ELF-1 (cell line): ENCODE measurements around the gene HMG20A.
"Not testable (repeated sequence)": the region's sequence is repeated elsewhere in the genome, so short reads cannot be mapped to it uniquely, and the experiment has no call there.

Experiments
- DNase-seq: peaks from one replicate; pipeline ENCODE4 v3.0.0-alpha.2; 2016; ENCODE audit warnings: low read depth, low spot score

HMG20A gene

DNA sequence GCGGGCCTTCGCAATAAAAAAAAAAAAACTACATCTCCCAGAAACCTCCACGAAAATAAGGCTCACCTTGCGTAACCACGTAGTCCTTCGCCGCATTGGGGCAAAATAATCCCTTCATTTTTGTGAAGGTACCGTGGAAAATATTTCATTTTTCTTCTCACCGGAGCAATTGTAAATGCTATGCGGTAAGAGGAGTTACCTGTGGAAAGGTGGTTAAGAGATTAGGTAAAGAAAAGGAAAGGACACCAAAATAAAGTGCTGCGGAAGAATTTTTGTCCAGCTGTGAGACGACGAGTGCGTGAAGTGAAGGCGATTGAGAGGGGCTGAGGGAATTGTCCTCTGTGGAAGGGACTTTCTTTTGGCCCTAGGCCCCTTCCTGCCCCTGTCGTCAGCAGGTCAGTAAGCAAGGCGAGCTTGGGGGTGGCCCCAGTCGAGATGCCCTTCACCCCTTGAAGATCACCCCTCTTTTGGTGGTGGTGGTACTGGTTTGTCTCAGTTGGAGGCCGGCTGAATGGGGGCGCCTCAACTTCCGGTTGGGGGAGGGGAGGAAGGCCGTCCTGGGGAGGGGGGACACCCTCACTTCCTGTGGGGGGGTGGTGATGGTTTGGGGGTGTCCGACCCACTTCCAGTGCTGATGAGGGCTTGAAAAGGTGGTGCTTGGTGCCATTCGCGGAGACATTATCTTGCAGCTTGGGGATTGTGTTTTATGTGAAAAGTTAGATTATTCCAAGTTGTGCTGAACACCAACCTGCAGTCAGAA, at the start of gene HMG20A:
Gene HMG20A, plus strand, starts transcription at position 279 of the 760 bp plus-strand sequence. CDS start 37,520 bp downstream, outside the sequence.
- DNase-seq, result peak; percentile 82

DNA sequence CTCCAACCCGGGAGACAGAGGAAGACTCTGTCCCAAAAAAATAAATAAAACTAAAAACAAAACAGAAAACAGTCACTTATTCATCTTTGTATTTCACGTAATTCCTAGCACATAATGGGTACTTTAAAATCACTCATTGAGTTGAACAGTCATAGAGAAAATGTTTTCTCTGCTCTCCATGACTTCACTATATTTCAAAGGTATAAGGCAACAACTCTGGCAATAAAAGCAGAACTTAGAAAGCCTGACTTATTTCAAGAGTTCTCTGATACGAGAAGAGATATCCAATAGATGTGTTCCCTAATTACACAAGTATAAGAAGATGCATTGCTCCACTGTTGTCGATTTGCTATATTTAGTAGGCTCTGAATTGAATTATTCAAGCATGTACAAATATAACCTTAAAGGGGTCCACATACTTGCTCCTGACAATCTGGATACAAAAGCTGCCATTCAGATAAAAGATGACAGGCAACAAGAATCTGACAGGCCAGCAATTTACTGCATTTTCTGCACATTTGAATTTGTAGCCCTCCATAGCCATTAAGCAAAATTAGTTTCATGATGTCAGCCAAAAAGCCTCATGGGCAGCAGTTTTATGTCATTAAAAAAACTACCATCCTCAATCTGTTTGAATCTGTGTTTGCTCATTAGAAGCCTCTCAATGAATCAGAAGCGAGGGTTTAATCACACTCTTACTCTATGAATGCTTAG, 48.7 kb upstream of the HMG20A start:
- DNase-seq, result no peak

DNA sequence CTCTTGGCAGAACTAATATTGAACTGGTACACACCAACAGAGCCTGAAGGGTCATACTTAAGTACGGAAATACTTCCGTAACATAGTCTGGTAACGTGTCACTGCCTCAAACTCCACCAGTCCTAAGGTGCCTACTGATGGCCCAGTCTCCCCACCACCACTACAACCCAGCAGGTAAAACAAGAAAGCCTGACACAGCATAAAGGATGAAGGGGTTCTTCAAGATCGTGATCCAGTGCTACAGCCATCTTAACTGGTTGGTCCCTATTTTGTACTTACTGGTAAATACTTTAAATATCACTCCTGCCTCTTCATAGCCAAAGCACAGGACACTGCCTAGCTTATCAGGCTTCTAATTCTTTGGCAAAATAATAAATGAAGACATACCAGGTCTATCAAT, 47.2 kb upstream of the HMG20A start:
- no peak for DNase-seq

DNA sequence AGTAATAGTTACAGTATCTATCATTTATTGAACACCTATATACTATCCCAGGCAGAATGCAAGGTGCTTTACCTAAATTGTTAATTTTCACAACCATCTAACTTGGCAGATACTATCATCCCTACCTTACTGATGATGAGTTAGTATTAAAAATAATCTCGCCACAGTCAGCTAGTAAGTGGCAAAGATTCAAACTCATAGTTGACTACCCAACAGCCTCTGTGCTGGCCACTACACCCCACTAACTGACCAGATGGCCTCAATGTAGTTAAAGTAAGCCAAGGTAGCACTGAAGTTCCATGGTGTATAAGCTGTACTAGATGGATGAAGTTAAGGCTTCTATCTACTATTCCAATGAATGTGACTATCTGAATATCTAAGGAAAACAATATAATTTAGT, 45.6 kb upstream of the HMG20A start:
- DNase-seq, result no peak

DNA sequence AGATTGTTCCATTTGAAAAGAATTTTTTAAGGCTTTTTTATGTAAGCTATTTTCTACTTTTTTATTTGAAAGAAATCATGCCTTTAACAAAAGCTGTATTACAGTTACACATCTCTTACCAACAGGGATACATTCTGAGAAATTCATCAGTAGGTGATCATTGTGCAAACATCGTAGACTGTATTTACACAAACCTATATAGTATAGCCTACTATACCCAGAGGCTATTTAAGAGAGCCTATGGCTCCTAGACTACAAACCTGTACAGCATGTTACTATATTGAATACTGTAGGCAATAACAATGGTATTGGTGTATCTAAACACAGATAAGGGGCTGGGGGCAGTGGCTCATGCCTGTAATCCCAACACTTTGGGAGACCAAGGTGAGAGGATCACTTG, 43.9 kb upstream of the HMG20A start:
- DNase-seq, result no peak

DNA sequence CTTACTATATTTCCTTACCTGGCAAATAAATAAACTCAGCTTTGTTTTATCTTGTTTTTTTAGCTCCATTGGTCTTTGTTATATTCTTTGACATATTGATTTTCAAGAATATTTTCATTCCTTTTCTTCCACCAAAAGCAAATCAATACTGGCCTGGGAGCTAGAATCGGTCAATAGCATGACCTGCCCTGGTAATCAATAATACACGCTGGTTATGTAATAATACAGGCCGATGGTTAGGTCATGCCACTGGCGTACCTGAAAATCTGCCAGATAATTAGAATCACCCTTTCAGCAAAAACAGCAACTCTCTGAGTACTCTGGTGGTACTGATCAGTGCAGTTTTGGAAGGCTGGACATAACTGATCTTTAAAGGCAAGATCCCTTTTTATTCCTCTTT, 40.7 kb upstream of the HMG20A start:
- DNase-seq, result no peak

DNA sequence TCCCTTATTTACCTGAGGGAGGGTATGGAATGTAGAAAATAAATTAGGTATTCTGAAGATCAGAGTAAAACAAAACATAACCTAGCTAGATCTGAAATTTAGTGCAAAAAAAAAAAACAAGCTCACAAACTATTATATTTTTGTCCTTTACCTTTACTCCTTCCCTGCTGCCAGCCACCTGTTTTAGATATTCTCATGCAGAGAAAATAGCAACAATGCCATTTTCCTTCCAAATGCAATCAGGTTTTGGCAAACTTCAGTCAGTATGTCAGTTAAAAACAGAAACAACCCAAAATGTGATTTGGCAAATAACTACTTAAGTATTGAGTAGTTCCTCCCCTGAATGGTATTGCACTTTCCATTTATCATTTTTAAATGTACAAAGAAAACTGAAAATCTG, 36.6 kb upstream of the HMG20A start:
- DNase-seq, result no peak

DNA sequence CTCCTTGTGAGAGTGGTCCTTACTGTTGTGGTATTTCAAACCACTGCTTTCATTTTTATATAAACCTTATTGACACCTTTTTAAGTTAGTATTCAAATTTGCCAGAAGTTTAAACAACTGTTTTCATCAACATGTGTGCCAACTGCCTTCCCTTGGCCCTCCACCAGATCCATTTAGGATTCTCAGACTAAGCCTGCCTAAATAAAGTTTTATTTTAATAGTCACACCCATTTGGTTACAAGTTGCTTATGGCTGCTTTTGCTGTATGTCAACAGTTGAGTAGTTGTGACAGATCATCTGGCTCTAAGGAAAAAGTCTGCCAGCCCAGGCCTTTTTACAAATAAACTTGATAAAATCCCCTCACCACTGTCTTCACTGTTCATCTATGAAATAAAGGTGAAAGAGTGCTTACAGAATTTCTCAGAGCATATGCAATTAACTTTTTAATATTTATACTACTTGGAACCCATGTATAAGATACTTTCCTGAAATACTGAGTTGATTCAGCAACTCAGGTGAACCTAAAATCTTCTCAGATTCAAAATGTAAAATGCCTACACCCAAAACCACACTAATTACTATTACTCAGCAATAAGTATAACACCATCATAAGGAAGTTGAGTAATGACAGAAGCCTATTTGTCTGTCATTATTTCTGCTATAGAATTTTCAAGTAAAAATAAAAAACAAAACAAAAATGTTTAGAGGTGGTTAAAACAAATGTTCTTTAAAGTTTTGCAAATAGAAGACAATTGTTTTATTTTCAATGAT, 35.9 kb upstream of the HMG20A start:
- no peak for DNase-seq

DNA sequence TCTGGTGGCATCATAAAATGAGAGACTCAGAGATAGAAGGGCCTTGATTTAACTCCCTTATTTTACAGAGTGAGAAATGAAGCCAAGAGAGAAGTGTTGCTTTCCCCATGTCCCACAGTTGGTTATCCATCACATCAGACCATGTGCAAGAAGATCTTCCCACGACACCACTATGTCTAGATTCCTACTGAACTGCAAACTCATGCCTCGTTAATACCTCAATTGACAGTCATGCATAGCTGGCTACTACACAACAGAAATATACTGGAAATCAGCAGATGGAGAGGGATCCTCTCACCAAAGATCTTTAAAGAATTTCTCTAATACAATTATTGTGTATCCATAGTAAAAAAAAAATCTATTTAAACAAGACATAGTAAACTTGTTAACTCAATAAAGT, 34.1 kb upstream of the HMG20A start:
- no peak for DNase-seq

DNA sequence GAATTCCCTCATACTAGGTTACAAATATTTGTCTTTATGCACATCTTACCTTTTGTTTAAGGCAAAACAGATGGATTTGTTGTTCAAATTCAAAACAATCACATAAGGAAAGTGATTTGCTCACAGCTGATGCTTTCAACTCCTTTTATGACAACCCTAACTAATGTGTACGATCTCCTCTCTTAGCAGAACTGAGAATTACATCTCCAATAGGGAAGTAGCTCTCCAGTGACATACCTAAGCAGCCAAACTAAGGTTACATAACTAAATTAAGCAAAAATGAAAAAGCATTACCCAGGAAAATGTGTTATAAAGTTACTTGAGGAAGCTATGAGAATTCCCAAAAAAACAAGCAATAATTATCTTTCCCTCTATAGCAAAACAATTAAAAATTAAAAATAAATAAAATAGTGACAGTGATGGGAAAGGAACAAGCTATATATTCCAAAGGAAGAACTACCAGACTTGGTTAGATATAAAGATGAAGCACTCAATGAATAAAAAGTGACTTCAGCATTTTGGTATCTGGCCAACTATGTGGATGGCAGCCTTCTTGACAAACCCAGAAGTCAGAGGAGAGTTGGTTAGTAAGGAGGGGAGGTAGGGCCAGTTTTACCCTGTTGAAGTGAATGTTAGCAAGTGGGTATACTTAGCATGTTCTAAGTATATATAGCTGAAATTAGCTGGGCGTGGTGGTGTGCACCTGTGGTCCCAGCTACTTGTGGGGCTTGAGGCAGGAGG, 33.2 kb upstream of the HMG20A start:
- no peak for DNase-seq

DNA sequence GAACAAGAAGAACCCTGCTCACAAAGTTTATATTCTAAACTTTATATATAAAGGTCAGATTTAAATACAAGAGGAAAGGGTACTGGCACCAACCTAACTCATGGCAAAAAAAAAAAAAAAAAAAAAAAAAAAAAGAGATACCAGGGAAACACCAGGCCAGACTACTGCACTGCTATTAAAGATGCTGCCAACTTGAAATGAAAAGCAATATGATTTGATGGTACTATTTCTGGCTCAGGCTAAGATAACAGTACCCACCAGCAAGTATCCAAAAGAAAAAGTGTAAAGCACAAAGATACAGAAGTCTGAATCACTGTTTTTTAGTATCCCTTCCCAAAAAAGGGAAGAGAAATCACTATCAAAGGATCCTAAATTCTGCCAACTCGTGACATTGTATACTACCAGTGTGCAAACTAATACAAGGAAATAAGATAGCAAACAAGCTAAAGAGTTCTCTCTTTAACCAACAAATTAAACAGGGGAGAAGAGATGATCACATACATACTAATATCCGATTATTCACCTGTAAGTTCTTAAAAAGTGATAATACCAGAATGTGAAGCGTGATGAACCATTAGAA, 29.2 kb upstream of the HMG20A start:
- no peak for DNase-seq

DNA sequence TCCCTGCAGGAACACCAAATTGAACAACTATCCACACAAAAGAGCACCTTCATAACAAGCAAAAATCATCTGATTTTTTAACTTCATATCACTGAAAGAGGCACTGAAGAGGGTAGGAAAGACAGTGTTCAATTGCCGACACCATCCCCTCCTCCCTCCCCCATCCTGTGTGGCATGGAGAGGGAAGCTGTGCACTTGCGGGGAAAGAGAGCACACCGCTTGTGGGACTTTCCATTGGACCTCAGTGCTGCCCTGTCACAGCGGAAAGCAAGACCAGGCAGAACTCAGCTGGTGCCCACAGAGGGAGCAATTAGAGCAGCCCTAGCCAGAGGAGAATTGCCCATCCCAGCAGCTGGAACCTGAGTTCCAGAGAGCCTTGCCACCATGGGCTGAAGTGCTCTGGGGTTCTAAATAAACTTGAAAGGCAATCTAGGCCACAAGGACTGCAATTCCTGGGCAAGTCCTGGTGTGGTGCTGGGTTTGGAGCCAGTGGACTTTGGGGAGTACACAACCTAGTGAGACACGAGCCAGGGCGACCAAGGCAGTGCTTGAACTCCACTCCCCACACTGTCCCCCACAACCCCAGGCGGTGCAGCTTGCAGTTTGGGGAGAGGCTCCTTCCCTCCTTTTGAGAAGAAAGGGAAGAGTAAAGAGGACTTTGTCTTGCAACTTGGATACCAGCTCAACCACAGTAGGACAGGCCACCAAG, 27.8 kb upstream of the HMG20A start:
- no peak for DNase-seq

DNA sequence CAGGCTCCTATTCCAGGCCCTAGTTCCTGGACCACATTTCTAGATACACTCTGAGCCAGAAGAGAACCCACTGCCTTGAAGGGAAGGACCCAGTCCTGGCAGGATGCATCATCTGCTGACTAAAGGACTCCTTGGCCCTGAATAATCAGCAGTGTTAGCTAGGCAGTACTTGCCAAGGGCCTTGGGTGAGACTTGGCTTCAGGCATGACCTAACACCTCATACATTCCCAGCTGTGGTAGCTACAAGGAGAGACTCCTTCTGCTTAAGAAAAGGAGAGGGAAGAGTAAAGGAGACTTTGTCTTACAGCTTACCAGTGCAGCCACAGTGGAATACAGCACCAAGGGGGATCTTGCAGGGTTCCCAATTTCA, 27.2 kb upstream of the HMG20A start:
- DNase-seq, result no peak

DNA sequence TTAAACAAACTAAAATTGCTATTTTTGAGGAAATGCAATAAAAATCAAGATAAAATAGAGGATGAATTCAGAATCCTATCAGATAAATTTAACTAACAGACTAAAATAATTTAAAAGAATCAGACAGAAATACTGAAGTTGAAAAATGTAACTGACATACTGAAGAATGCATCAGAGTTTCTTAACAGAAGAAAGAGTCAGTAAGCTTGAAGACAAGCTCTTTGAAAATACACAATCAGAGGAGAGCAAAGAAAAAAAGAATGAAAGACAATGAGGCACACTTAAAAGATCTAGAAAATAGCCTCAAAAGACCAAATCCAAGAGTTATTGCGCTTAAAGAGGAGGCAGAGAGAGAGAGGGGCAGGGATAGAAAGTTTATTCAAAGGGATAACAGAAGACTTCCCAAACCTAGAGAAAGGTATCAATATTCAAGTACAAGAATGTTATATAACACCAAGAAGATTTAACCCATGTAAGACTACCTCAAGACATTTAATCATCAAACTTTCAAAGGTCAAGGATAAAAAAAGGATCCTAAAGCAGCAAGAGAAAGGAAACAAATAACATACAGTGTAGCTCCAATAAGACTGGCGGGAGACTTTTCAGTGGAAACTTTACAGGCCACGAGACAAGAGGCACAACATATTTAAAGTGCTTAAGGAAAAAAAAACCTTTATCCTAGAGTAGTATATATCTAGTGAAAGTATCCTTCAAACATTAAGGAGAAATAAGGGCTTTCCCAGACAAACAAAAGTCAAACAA, 25.5 kb upstream of the HMG20A start:
- no peak for DNase-seq

DNA sequence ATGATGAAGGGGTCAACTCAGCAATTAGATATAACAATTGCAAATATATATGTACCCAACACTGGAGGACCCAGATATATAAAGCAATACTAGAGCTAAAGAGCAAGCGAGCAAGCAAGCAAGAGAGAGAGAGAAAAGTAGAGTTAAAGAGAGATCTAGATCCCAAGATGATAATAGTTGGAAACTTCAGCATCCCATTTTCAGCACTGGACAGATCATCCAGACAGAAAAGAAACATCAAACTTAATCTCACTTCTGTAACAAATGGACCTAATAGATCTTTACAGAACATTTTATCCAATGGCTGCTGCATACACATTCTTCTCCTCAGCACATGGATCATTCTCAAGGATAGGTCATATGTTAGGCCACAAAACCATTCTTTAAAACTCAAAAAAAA, 24.0 kb upstream of the HMG20A start:
- DNase-seq, result no peak

DNA sequence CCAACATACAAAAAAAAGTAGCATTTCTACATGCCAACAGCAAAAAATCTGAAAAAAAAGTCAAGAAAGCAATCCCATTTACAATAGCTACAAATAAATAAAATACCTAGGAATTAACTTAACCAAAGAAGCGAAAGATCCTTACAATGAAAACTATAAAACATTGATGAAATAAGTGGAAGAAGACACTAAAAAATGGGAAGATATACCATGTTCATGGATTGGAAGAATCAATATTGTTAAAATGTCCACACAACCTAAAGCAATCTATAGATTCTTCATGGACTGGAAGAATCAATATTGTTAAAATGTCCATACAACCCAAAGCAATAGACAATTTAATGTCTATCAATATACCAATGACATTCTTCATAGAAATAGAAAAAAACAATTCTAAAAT, 21.8 kb upstream of the HMG20A start:
- DNase-seq, result no peak

DNA sequence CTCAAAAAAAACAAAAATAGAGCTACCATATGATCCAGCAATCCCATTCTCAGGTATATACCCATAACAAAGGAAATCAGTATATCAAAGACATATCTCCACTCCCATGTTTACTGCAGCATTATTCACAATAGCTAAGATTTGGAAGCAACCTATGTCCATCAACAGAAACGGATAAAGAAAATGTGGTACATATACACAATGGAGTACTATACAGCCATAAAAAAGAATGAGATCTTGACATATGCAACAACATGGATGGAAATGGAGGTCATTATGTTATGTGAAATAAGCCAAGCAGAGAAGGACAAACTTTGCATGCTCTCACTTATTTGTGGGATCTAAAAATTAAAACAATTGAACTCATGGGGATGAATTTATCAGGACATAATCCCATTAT, 20.4 kb upstream of the HMG20A start:
- DNase-seq, result no peak

DNA sequence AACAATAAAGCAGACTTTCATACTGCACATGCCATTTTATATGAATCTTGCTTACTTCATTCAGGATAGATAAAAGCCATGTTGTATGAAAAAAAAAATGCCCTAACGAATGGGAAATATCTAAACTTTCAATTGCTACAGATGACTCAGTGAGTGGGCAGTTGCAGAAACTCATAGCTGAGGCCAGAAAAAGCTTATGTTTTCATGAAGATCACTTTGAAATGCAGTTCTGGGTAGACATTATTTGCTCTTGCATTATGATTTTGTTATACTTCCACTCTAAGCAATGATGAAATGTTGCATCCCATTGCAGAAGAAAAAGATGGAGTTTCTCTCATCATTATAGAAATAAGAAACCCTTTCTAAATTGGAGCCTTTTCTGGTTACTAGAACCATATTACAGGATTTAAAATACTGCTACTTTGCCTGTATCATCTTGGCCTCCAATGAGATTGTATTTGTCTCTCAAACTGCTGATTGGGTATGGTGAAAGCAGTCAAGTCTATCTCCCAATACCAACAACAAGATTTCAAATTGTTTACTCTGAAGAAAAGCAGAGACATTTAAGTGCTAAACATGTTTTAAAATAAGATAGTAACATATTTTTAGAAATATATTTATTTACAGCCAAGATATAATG, 17.8 kb upstream of the HMG20A start:
- DNase-seq, result no peak

DNA sequence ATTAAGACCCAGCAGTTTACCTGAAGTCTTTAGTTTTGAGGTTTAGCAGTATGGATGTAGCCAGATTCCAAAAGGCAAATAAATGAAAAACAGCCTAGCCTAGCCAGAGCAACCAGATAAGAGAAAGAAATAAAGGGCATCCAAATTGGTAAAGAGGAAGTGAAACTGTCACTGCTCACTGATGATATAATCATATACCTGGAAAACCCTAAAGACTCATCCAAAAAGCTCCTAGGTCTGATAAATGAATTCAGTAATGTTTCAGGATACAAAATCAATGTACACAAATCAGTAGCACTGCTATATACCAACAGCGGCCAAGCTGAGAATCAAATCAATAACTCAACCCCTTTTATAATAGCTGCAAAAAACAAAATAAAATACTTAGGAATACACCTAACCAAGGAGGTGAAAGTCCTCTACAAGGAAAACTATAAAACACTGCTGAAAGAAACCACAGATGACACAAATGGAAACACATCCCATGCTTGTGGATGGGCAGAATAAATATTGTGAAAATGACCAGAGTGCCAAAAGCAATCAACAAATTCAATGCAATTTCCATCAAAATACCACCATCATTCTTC, 14.4 kb upstream of the HMG20A start:
- not testable (repeated sequence) for DNase-seq
